ENCODE measurements around the gene MEGF11. TPM values are rescaled to one million over a fixed set of nuclear protein-coding genes. Genes with fewer than 3 reads are reported as not detected.
"Not testable (repeated sequence)": the region's sequence is repeated elsewhere in the genome, so short reads cannot be mapped to it uniquely, and the experiment has no call there.

The MEGF11 gene
- total RNA-seq, 1 donor from 2014 or later: not detected

DNA sequence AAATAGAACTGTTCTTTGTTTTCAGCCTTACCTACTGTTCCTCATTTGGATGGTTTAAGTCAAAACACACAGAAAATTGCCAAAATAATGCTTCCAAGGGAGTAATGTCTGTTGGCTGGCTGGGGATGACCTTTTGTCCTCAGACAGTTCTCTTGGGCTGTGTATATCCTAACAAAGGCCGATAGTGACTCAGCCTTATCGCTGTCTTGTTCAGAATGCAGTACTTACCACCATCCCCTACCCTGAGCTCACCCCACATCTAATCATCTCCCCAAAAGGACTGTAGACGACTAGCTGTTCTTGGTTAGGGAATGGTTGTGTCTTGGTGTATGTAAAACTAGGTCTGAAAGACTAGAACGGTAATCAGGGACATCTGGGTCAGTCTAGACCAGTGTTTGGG lies 349.2 kb downstream of the MEGF11 start:
- no peak for DNase-seq (ENCODE audit: low spot score)

GRCh38 chr15:65903296-65904073 lies 350.1 kb downstream of the MEGF11 start:
- DNase-seq (ENCODE audit: low spot score): no peak

- DNase-seq (ENCODE audit: low spot score): no peak
These were observed 351.2 kb downstream of the MEGF11 start for GRCh38 chr15:65902373-65902772.

DNA sequence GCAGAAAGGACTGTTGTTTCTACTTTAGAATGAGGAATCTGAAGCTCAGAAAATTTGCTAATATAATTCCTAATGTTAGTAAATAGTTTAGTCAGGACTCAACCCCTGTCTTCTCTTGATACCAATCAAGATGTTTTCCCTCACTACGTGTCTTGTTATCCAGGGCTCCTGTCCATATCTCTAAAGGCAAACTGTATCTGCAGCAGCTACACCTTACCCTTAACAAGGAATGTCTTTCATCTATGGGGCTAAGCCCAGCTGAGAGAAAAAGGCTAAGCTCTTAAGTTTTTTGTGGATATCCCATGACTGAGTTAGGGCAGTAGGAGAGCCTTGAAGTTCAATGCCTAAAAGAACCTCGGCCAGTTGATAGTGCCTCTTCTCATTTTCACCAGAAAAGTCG lies 351.7 kb downstream of the MEGF11 start:
- no peak for DNase-seq (ENCODE audit: low spot score)

- DNase-seq (ENCODE audit: low spot score): no peak
These were observed 352.2 kb downstream of the MEGF11 start for GRCh38 chr15:65901336-65901735.

DNA sequence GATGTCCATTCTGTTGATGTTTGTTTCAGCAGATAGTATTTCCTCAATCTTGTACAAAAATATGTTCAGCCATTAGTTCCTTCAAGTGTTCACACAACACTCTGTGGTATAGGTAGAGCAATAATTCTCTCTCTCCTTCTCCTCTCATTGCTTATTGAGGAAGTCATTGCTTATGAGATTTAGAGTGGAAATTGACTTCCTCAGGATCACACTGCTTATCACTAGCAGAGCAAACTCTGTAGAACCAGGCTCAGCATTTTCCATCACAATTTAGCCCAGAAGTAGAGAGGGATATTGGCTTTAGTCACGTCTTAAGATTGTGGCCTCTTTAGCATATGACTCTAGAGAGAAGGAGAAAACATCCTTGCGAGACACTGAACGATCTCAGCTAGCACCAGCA lies 353.1 kb downstream of the MEGF11 start:
- no peak for DNase-seq (ENCODE audit: low spot score)

DNA sequence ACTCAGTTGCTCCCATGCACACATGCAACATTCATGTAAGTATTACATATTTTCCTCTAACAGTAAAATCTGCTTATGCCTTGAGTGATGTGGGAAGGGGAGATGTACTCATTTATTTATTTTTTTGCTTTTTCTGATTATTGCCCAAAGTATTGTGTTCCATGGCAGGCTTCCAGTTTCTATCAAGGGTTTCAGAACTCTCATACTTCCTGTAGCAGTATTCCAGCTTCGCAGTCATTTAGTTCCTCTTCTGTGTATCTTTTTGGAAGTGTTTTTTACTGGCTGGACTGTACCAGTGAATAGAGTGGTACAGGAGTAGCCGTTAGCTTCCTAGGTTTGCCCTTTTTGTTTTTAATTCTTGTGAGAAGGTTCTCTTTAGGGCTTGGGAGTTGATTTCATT lies 357.3 kb downstream of the MEGF11 start:
- DNase-seq (ENCODE audit: low spot score): no peak

DNA sequence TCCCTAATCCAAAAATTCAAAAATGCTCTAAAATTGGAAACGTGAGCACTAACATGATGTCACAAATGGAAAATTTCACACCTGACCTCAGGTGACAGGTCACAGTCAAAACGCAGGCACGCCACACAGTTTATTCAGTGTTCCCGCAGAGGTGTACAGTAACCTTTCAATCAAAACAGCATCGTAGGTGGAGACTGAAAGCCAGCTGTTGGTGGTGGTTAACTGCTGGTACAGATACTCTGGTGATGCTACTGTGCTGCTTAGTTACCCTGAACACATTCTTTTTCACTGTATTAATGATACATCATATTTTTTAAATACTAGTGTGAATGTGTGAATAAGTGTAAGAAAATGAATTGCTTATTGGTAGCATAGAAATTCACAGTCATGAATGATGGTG lies 360.5 kb downstream of the MEGF11 start:
- no peak for DNase-seq (ENCODE audit: low spot score)

GRCh38 chr15:65888981-65889380 lies 364.6 kb downstream of the MEGF11 start:
- DNase-seq (ENCODE audit: low spot score): no peak

GRCh38 chr15:65887565-65887964 lies 366.0 kb downstream of the MEGF11 start:
- no peak for DNase-seq (ENCODE audit: low spot score)

GRCh38 chr15:65885668-65886218 lies 367.8 kb downstream of the MEGF11 start:
- DNase-seq (ENCODE audit: low spot score): no peak

DNA sequence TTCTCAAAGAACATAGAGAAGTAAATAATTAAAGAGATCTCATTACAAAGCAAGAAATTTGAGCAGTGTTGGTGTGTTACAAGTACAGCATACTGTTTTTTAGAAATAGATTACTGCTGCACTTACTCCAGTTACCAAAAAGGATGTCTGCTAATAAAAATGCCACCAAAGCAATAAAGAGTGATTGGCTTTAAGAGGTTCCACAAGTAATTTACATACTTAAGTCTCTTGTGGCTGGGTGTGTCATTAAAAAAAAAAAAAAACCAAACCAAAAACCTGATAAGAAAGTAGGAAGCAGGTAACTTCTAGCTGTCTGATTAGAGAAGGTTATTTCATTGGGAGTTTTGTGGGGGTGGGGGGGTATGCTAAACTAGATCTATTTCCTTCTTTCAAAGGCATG lies 369.0 kb downstream of the MEGF11 start:
- DNase-seq (ENCODE audit: low spot score): no peak

- no peak for DNase-seq (ENCODE audit: low spot score)
These were observed 370.0 kb downstream of the MEGF11 start for GRCh38 chr15:65883571-65883970.

- DNase-seq (ENCODE audit: low spot score): no peak
These were observed 371.6 kb downstream of the MEGF11 start for GRCh38 chr15:65881766-65882434.

DNA sequence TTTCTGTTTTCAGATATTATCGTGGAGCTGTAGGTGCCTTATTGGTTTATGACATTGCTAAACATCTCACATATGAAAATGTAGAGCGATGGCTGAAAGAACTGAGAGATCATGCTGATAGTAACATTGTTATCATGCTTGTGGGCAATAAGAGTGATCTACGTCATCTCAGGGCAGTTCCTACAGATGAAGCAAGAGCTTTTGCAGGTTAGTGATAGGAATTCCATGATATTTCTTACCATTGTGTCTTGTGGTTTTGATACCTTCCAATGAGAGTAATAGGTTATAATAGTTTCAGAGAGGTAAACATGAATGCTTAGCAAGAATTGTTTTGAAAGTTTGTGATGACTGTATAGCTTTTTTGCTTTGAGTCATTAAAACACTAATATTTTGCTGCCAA lies 375.8 kb downstream of the MEGF11 start:
- no peak for DNase-seq (ENCODE audit: low spot score)

- DNase-seq (ENCODE audit: low spot score): no peak
These were observed 378.1 kb downstream of the MEGF11 start for GRCh38 chr15:65875458-65875857.

DNA sequence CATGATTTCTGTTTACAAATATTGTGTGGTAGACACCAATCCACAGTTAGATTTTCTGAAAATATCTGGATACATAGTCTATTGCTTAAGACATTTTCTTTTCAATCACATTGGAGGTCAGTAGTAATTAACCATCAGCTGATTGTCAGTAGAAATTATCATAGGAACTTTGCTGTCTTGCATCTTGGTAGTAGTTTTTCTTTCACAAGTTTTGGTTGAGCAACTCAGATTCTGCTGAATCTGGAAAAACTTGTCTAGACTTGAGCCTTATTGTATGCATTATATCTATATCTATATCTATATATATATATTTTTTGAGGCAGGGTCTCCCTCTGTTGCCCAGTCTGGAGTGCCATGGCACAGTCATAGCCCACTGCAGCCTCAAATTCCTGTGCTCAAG lies 380.3 kb downstream of the MEGF11 start:
- no peak for DNase-seq (ENCODE audit: low spot score)

- not testable (repeated sequence) for DNase-seq (ENCODE audit: low spot score)
These were observed 381.0 kb downstream of the MEGF11 start for GRCh38 chr15:65872596-65872995.

DNA sequence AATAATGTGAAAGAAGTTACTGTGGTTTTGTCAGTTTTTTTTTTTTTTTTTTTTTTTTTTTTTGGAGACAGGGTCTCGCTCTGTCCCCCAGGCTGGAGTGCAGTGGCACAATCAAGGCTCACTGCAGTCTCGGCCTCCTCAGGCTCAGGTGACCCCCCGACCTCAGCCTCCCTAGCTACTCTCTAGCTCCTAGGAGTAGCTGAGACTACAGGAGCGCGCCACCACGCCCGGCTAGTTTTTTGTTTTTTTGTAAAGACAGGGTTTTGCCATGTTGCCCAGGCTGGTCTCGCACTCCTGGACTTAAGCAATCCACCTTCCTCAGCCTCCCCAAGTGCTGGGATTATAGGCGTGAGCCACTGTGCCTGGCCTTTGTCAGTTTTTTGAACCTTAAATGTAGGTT lies 381.7 kb downstream of the MEGF11 start:
- not testable (repeated sequence) for DNase-seq (ENCODE audit: low spot score)

DNA sequence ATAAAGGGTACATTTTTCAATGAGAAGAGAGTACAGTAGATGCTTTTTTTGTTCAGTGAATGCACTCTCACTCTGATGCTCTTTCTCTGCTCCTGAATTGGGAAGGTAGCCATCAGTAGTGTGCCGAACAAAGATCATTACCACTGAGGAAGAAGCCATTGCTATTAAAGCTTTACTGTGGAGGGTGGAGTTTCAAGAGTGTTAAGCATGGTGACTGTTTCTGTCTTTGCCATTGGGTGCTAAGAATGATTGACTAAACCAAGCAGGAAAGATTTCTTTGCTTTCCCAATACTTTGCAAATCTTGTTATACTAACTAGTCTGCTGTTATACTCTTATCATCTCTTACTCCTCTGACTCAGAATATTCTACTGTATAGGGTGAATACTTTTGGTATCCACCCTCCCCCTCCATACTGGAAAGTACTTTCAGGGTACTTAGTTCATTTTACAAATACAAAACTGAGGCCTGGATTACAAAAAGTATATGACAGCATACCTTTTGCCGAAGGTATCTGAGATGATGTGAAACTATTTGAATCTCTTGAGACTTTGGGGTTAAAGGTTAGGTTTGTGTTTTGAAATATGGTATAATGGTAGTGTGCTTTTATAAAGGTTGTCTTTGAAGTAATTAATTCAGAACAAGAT lies 382.5 kb downstream of the MEGF11 start:
- DNase-seq (ENCODE audit: low spot score): no peak

GRCh38 chr15:65869954-65870871 lies 383.3 kb downstream of the MEGF11 start:
- no peak for DNase-seq (ENCODE audit: low spot score)

Measured in mesenteric fat pad (tissue), 1 donor.